DND-41 (cell line): ENCODE data around the gene C3AR1.
"Not testable (repeated sequence)": the region's sequence is repeated elsewhere in the genome, so short reads cannot be mapped to it uniquely, and the experiment has no call there.

Experiments
- CTCF ChIP-seq: IDR thresholded peaks from 2 replicates; pipeline ENCODE4 v1.5.1; 2012; ENCODE audit warnings: borderline replicate concordance, low read length, moderate library complexity, mild to moderate bottlenecking; ENCODE audit not compliant: poor library complexity, severe bottlenecking; ENCODE audit errors: extremely low read depth
- EZH2 ChIP-seq: IDR thresholded peaks from 3 replicates; pipeline ENCODE4 v1.6.1; 2012; ENCODE audit warnings: borderline replicate concordance, low read depth, mild to moderate bottlenecking, moderate library complexity, low read length, inconsistent platforms; ENCODE audit not compliant: severe bottlenecking

DNA sequence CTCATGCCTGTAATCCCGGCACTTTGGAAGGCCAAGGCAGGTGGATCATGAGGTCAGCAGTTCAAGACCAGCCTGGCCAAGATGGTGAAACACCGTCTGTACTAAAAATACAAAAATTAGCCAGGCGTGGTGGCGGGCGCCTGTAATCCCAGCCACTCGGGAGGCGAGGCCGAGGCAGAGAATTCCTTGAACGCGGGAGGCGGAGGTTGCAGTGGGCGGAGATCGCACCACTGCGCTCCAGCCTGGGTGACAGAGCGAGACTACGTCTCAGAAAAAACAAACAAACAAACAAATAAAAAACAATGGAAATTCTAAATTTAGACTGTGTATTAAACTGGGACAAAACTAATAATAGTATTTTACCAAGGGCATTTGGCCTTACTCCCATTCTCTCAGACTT, 47.9 kb downstream of the C3AR1 start:
- not testable (repeated sequence) for TF ChIP-seq CTCF, EZH2
